HL-60 (cell line): Measurements from ENCODE around the gene ATP8A2.

Source experiments
- CTCF ChIP-seq: IDR thresholded peaks from one replicate; pipeline ENCODE4 v1.5.1; 2011; ENCODE audit warnings: low read length, control low read depth, inconsistent platforms; ENCODE audit not compliant: insufficient read depth
- REST ChIP-seq: IDR thresholded peaks from 2 replicates; pipeline ENCODE4 v1.6.1; 2012; ENCODE audit warnings: low read depth; ENCODE audit not compliant: insufficient replicate concordance

DNA sequence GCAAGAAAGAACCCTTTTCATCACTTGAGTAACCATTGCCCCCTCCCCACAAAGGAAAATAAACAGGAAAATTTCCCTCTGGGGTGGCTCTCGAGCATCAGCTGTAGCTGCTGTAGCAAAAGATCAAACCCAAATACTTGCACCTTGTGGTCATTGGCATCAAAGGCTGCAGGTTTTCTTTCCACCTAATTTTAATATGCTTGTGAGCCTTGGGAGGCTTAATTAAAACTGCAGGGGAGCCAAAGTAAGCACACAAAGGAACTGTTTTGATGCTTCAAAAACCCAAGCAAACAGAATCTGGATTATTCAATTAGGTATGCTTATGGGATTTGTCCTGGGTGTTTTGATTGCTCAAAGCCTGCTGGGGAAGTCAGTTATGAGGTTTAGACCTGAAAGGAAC lies 560.6 kb downstream of the ATP8A2 start:
- TF ChIP-seq CTCF (no peak), REST (no peak)
